Measurements from ENCODE around the gene SNRPD1. TPM values are rescaled to one million over a fixed set of nuclear protein-coding genes. Genes with fewer than 3 reads are reported as not detected.

Gene SNRPD1
- total RNA-seq, 1 experiment from 2014 or later: 94.2 TPM

GRCh38 chr18:21680161-21680560, 68.0 kb downstream of the SNRPD1 start:
- in situ Hi-C loops (cut with HindIII; ENCODE audit: low pct_unique_long_range_greater_than_20kb, low sequenced_read_pairs): no loop called here
- Histone ChIP-seq H3K4me3 (ENCODE audit: low read depth in 2 of 2, low read length in 2 of 2) (no peak overlapping the region), H3K4me1 (ENCODE audit: control insufficient read depth, insufficient read depth, low read length) (no peaks in the 10 kb centered on the region), H3K36me3 (ENCODE audit: control insufficient read depth, insufficient read depth, low read length) (no peaks in the 10 kb centered on the region), H3K27me3 (ENCODE audit: control insufficient read depth, insufficient read depth, low read length) (no peaks in the 10 kb centered on the region), H3K9me3 (ENCODE audit: control insufficient read depth, insufficient read depth, low read depth, low read length) (no peaks in the 10 kb centered on the region), H3K27ac (ENCODE audit: low read length) (no peak overlapping the region)
- intact Hi-C loops (cut with micrococcal nuclease; ENCODE audit: unreplicated experiment): no loop called here
- CTCF ChIA-PET: no interaction called here
- DNase-seq (ENCODE audit: low read depth, low spot score) (no peak), ATAC-seq (no peak)
- POLR2A ChIA-PET: no interaction called here
- no peak for TF ChIP-seq TCF7L2 (IDR thresholded peaks at IDR 0.05; ENCODE audit: low read depth, low read length)
- no peak for TF ChIP-seq CTCF (IDR thresholded peaks at IDR 0.05)
- no TSS peak for BruUV-seq (replicated peaks)

GRCh38 chr18:21682371-21683051, 70.4 kb downstream of the SNRPD1 start:
- TF ChIP-seq CTCF (IDR thresholded peaks at IDR 0.05): no peak
- no peak for TF ChIP-seq TCF7L2 (IDR thresholded peaks at IDR 0.05; ENCODE audit: low read depth, low read length)
- TF ChIP-seq REST (IDR thresholded peaks at IDR 0.05; ENCODE audit: insufficient read depth in 1 of 2, low read depth in 2 of 2, low read length in 1 of 2): no peak
- TF ChIP-seq POLR2AphosphoS5 (IDR thresholded peaks at IDR 0.05; ENCODE audit: low read depth, low read length): no peak
- no peak for TF ChIP-seq SIN3A (IDR thresholded peaks at IDR 0.05; ENCODE audit: borderline replicate concordance, insufficient read depth, low read depth, low read length)
- intact Hi-C loops (cut with micrococcal nuclease; ENCODE audit: unreplicated experiment): no loop called here
- in situ Hi-C loops (cut with HindIII; ENCODE audit: low pct_unique_long_range_greater_than_20kb, low sequenced_read_pairs): no loop called here
- Histone ChIP-seq H3K36me3 (ENCODE audit: control insufficient read depth, insufficient read depth, low read length) (no peaks in the 10 kb centered on the region), H3K27me3 (ENCODE audit: control insufficient read depth, insufficient read depth, low read length) (no peaks in the 10 kb centered on the region), H3K9me3 (ENCODE audit: control insufficient read depth, insufficient read depth, low read depth, low read length) (no peaks in the 10 kb centered on the region), H3K4me3 (ENCODE audit: low read depth in 2 of 2, low read length in 2 of 2) (no peak overlapping the region), H3K4me1 (ENCODE audit: control insufficient read depth, insufficient read depth, low read length) (0 out of 2 replicates have a peak, but pooled peaks cover 2% of the 10 kb centered on the region), H3K27ac (ENCODE audit: low read length) (no peak overlapping the region)
- ATAC-seq (no peak), DNase-seq (ENCODE audit: low read depth, low spot score) (no peak)
- no TSS peak for BruUV-seq (replicated peaks)
- ChIA-PET CTCF (no interaction called here), POLR2A (no interaction called here)

Small RNA genes lying within 50 kb of the gene (microRNA-seq; reads per million reads assigned to microRNA genes)
- gene MIR320C1 (ENCODE audit: unreplicated experiment): not detected

Other genes with a start within 250 kb of the SNRPD1 start
- gene ESCO1, start 11.6 kb upstream of the SNRPD1 start, total RNA-seq (2021; ENCODE audit: unreplicated experiment): 15.4 TPM
- gene ABHD3, start 92.5 kb downstream of the SNRPD1 start, total RNA-seq (2021; ENCODE audit: unreplicated experiment): 23.3 TPM
- gene MIB1, start 128.5 kb downstream of the SNRPD1 start, total RNA-seq (2021; ENCODE audit: unreplicated experiment): 66.3 TPM

Data from Panc1 (cell line).